Endothelial cell of umbilical vein (primary cell): Measurements from ENCODE around the gene UTRN. TPM values are rescaled to one million over a fixed set of nuclear protein-coding genes. Genes with fewer than 3 reads are reported as not detected.

Experiments used
- BruUV-seq: library from RNA; stranded (reverse); fragments of 400-500 nt; replicated peaks from 2 replicates; lab custom pipeline; 2021; lab: Mats Ljungman, UMichigan
- CTCF ChIA-PET: fragments of 300-600, 350-600 bp; sonication (Branson Sonifier 250); formaldehyde crosslinking; loops from one replicate; lab custom pipeline; 2021; ENCODE audit warnings: antibody characterized with exemption, inconsistent platforms; lab: Charles Lee
- POLR2A ChIA-PET: fragments of 300-600, 350-600 bp; sonication (Branson Sonifier 250); formaldehyde crosslinking; loops from one replicate; lab custom pipeline; 2021; ENCODE audit warnings: antibody characterized with exemption, inconsistent platforms; lab: Charles Lee
- DNase-seq: peaks from one replicate; pipeline ENCODE4 v3.0.0-alpha.2; 2011; ENCODE audit warnings: low read depth, low spot score
- FAIRE-seq: peaks from 2 replicates; lab custom pipeline; 2011; peaks lifted over from hg19 to GRCh38; lab: Jason Lieb, UNC
- H2AFZ ChIP-seq: 2 replicates; pipeline ENCODE4 v1.6.0; 2012; ENCODE audit warnings: low read depth, low read length, control low read depth, inconsistent platforms
- H3K27ac ChIP-seq: 2 replicates; pipeline ENCODE4 v1.5.1; 2011; ENCODE audit warnings: low read depth, mild to moderate bottlenecking, control low read depth, low read length, moderate library complexity; ENCODE audit not compliant: insufficient read depth
- H3K27me3 ChIP-seq, 2 experiments: 2 replicates each; pipeline versions ENCODE4 v1.6.0 to v1.6.1; 2011; ENCODE audit warnings: low read length in 2 of 2, mixed read lengths in 1 of 2; ENCODE audit not compliant: control insufficient read depth in 2 of 2, insufficient read depth in 2 of 2
- H3K36me3 ChIP-seq, 2 experiments: 2 replicates in 1 of 2; 3 replicates in 1 of 2; pipeline ENCODE4 v1.5.1; 2011; ENCODE audit warnings: low read length in 2 of 2, mild to moderate bottlenecking in 1 of 2, moderate library complexity in 1 of 2; ENCODE audit not compliant: control insufficient read depth in 2 of 2, insufficient read depth in 2 of 2; ENCODE audit errors: extremely low read depth in 1 of 2
- H3K4me1 ChIP-seq: 3 replicates; pipeline ENCODE4 v1.5.1; 2011; ENCODE audit warnings: mild to moderate bottlenecking, low read length; ENCODE audit not compliant: control insufficient read depth, insufficient read depth; ENCODE audit errors: extremely low read depth
- H3K4me2 ChIP-seq: 2 replicates; pipeline ENCODE4 v1.6.1; 2011; ENCODE audit warnings: low read length, control low read depth, mixed read lengths; ENCODE audit not compliant: insufficient read depth
- H3K4me3 ChIP-seq, 3 experiments: fragments of 200-600 bp in 1 of 3; sonication (generic), shearing (Covaris generic) in 1 of 3; replicated peaks in 1 of 3; 2 replicates each; pipeline ENCODE4 v1.5.1; 2011 to 2016; ENCODE audit warnings: control low read depth in 3 of 3, low read length in 3 of 3, mild to moderate bottlenecking in 2 of 3, inconsistent platforms in 1 of 3, low read depth in 1 of 3, moderate library complexity in 1 of 3; ENCODE audit not compliant: insufficient read depth in 1 of 3
- H3K79me2 ChIP-seq: 2 replicates; pipeline ENCODE4 v1.6.0; 2012; ENCODE audit warnings: low read length, inconsistent platforms; ENCODE audit not compliant: control insufficient read depth, insufficient read depth
- H3K9ac ChIP-seq: replicated peaks from 2 replicates; pipeline ENCODE3; 2011; ENCODE audit warnings: low read length, control low read depth; ENCODE audit not compliant: insufficient read depth; ENCODE audit errors: extremely low read depth
- H3K9me1 ChIP-seq: replicated peaks from 3 replicates; pipeline ENCODE4 v1.6.0; 2011; ENCODE audit warnings: mild to moderate bottlenecking, low read length; ENCODE audit not compliant: control insufficient read depth, insufficient read depth; ENCODE audit errors: extremely low read depth
- H3K9me3 ChIP-seq: replicated peaks from 2 replicates; pipeline ENCODE4 v1.5.1; 2012; ENCODE audit warnings: low read length, inconsistent platforms; ENCODE audit not compliant: control insufficient read depth, insufficient read depth
- H4K20me1 ChIP-seq: replicated peaks from 2 replicates; pipeline ENCODE3; 2011; ENCODE audit warnings: mild to moderate bottlenecking, low read length; ENCODE audit not compliant: control insufficient read depth, insufficient read depth; ENCODE audit errors: extremely low read depth
- EZH2 ChIP-seq: IDR thresholded peaks from 2 replicates; pipeline ENCODE4 v1.6.1; 2012; ENCODE audit warnings: borderline replicate concordance, low read depth, mild to moderate bottlenecking, moderate library complexity, low read length, inconsistent platforms; ENCODE audit not compliant: severe bottlenecking
- FOS ChIP-seq: IDR thresholded peaks from 2 replicates; pipeline ENCODE4 v1.6.1; 2011; ENCODE audit warnings: mild to moderate bottlenecking, low read length, moderate library complexity, borderline replicate concordance; ENCODE audit not compliant: insufficient read depth
- GATA2 ChIP-seq: IDR thresholded peaks from 2 replicates; pipeline ENCODE4 v1.7.0; 2011; ENCODE audit warnings: low read depth, mild to moderate bottlenecking, moderate library complexity, mixed read lengths, low read length; ENCODE audit not compliant: insufficient read length, insufficient read depth
- JUN ChIP-seq: IDR thresholded peaks from 2 replicates; pipeline ENCODE4 v1.6.1; 2011; ENCODE audit warnings: borderline replicate concordance, low read depth; ENCODE audit not compliant: insufficient read length, insufficient read depth
- MYC ChIP-seq: IDR thresholded peaks from one replicate; pipeline ENCODE4 v1.6.1; 2011; ENCODE audit warnings: mild to moderate bottlenecking, low read depth, low read length
- POLR2AphosphoS5 ChIP-seq: IDR thresholded peaks from 2 replicates; pipeline ENCODE4 v1.6.1; 2012; ENCODE audit warnings: low read depth, mild to moderate bottlenecking, control low read depth, low read length, moderate library complexity; ENCODE audit not compliant: insufficient read depth
- dilution Hi-C: fragments of 300-500 bp; cut with MboI; formaldehyde crosslinking; loops from one replicate; pipeline ENCODE4 v1.15.0; 2019; ENCODE audit warnings: low sequenced_read_pairs; ENCODE audit not compliant: extremely low pct_ligation_motif_present
- intact Hi-C: fragments of 100-400 bp; cut with micrococcal nuclease; formaldehyde crosslinking; loops from one replicate; pipeline ENCODE4 v1.10.0; 2022
- polyA plus RNA-seq, 4 experiments: library from polyadenylated mRNA; depleted of rRNA in 3 of 4; stranded (reverse) in 3 of 4; unstranded in 1 of 4; fragments of >200 nt; gene quantifications; 2 replicates each; pipeline versions ENCODE4 v1.2.1 to v1.2.3, GENCODE V29; 2011 to 2012; ENCODE audit warnings: missing spikeins in 1 of 4
- total RNA-seq: library from RNA; stranded (reverse); gene quantifications from 2 replicates; pipeline ENCODE4 v1.2.3, GENCODE V29; 2021
- TF ChIP-seq, protein P1 (sequence below), 2 donors: IDR thresholded peaks; 1 replicate in 1 of 2; 2 replicates in 1 of 2; pipeline ENCODE4 v1.5.1; 2011; ENCODE audit warnings: low read length in 2 of 2, mild to moderate bottlenecking in 2 of 2, moderate library complexity in 2 of 2, control low read depth in 1 of 2, inconsistent platforms in 1 of 2, low read depth in 1 of 2; ENCODE audit not compliant: insufficient read depth in 1 of 2; ENCODE audit errors: extremely low read depth in 1 of 2

The UTRN gene
- total and polyA plus RNA-seq, 2 donors (not counting 3 experiments of a cell fraction or from before 2014, with no cell fraction given) = 37.4 to 224 TPM

DNA sequence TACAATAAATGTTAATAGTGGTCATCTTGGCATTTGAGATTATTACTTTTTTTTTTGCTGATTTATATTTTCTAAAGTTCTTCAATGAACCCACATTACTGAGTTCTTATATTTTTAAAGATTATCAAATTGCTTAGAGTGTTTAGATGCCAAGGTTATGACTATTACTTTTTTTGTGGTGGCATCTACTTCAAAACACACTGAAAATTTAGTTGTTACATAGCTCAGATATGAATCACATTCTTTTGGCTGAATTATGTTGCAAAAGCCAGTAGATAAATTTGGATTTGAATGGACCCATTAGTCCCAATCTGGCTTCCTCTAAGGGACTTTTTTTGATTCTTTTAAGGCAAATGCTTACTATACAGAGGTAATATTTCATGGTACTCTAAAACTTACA is 8.9 kb downstream of the UTRN start:
- no peaks in the 10 kb centered on the region for H3K9me1 ChIP-seq
- no peaks in the 10 kb centered on the region for H3K27me3 ChIP-seq
- no peak overlapping the region for H2AFZ ChIP-seq
- intact Hi-C loops = loop anchor here (1.0 kb wide), 1 partner anchor 21 kb away; no protein-coding TSS in a partner anchor
- peak overlapping the region; percentile 57 for H3K9ac ChIP-seq
- DNase-seq (peak; percentile 59), FAIRE-seq (no peak)
- H3K27ac ChIP-seq = peak overlapping the region; percentile 81
- peak overlapping the region; percentile 67 for H3K4me2 ChIP-seq
- no peaks in the 10 kb centered on the region for H4K20me1 ChIP-seq
- peaks cover 38% of the 10 kb centered on the region for H3K79me2 ChIP-seq
- dilution Hi-C loops = no loop called here
- peaks cover 26% of the 10 kb centered on the region for H3K4me1 ChIP-seq
- ChIA-PET CTCF (interaction anchor here (1.0 to 1.1 kb wide), 2 partner anchors 20 to 188 kb away, joined by 4 to 10 read pairs; no protein-coding TSS in a partner anchor), POLR2A (interaction anchor here (0.7 kb wide), 1 partner anchor 70 kb away, joined by 3 read pairs; no protein-coding TSS in a partner anchor)
- no peak overlapping the region for H3K4me3 ChIP-seq
- BruUV-seq = no TSS peak
- H3K36me3 ChIP-seq = peaks cover 2 to 7% of the 10 kb centered on the region in 2 experiments
- H3K9me3 ChIP-seq = no peaks in the 10 kb centered on the region
- TF ChIP-seq MYC (no peak), FOS (peak; percentile 73), JUN (peak; percentile 65), POLR2AphosphoS5 (no peak), GATA2 (no peak), EZH2 (no peak)
- TF ChIP-seq, protein P1, sequence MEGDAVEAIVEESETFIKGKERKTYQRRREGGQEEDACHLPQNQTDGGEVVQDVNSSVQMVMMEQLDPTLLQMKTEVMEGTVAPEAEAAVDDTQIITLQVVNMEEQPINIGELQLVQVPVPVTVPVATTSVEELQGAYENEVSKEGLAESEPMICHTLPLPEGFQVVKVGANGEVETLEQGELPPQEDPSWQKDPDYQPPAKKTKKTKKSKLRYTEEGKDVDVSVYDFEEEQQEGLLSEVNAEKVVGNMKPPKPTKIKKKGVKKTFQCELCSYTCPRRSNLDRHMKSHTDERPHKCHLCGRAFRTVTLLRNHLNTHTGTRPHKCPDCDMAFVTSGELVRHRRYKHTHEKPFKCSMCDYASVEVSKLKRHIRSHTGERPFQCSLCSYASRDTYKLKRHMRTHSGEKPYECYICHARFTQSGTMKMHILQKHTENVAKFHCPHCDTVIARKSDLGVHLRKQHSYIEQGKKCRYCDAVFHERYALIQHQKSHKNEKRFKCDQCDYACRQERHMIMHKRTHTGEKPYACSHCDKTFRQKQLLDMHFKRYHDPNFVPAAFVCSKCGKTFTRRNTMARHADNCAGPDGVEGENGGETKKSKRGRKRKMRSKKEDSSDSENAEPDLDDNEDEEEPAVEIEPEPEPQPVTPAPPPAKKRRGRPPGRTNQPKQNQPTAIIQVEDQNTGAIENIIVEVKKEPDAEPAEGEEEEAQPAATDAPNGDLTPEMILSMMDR (IDR thresholded peaks at IDR 0.05; ENCODE audit: extremely low read depth in 1 of 2, insufficient read depth in 1 of 2, low read depth in 1 of 2, low read length in 2 of 2) = no peak
